Caki2 (cell line): ENCODE results near the gene CRTAP. TPM values are rescaled to one million over a fixed set of nuclear protein-coding genes. Genes with fewer than 3 reads are reported as not detected.

Experiments
- total RNA-seq: library from RNA; depleted of rRNA; stranded (reverse); fragments of >200 nt; shearing (Covaris generic); gene quantifications from 2 replicates; pipeline ENCODE4 v1.2.3, GENCODE V29; 2014; ENCODE audit warnings: low replicate concordance; rRNA removed

Gene CRTAP
- total RNA-seq, 1 experiment from 2014 or later: 275 TPM

Other genes with a start within 250 kb of the CRTAP start
- not detected in 2 replicates for gene CCR4, start 162.4 kb upstream of the CRTAP start, total RNA-seq
- 55.1 and 55.2 TPM in 2 replicates for gene GLB1, start 16.9 kb upstream of the CRTAP start, total RNA-seq
- gene TMPPE, start 16.9 kb upstream of the CRTAP start, total RNA-seq: 1.4 and 1.7 TPM in 2 replicates
- gene SUSD5, start 104.8 kb downstream of the CRTAP start, total RNA-seq: 0.30 TPM in 1 of 2 replicates, not detected in the other
- 5.7 and 8.0 TPM in 2 replicates for gene FBXL2, start 163.4 kb downstream of the CRTAP start, total RNA-seq